Measurements from ENCODE around the gene WSB2. TPM values are rescaled to one million over a fixed set of nuclear protein-coding genes. Genes with fewer than 3 reads are reported as not detected.

WSB2 gene
- total and polyA plus RNA-seq, 9 of the 15 experiments (the other 6 are each of a cell fraction or from before 2014, with no cell fraction given) = 31.4 to 77.6 (median 52.6) TPM

DNA sequence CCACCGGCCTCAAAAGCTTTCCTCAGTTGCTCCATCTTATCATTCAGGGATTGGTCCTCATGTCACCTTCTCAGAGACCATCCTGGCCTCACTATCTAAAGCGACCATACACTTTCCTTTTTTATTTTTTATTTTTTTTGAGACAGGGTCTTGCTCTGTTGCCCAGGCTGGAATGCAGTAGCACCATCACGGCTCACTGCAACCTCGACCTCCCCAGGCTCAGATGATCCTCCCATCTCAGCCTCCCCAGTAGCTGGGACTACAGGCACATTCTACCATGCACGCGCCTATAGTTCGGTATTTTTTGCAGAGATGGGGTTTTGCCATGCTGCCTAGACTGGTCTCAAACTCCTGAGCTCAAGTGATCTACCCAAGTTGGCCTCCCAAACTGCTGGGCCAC is 2.8 kb downstream of the WSB2 start:
- no peaks in the 10 kb centered on the region for H3K9me1 ChIP-seq (ENCODE audit: control insufficient read depth, insufficient read depth, low read length)
- H3K9ac ChIP-seq (ENCODE audit: insufficient read depth in 1 of 2, low read depth in 2 of 2, low read length in 2 of 2) = no peak overlapping the region
- WGBS (ENCODE audit: insufficient coverage, low coverage, missing lambda C conversion rate) = 89% methylated on average over 7 of the region's 7 CpGs
- H3K4me3 ChIP-seq = no peak overlapping the region
- no peaks in the 10 kb centered on the region; the same call in 2 of the 3 replicates for H3K36me3 ChIP-seq (ENCODE audit: control insufficient read depth, insufficient read depth, low read length)
- POLR2A ChIA-PET = interaction anchor here (0.6 to 1.2 kb wide), 3 partner anchors 12 to 309 kb away, joined by 3 to 5 read pairs (median 3); no protein-coding TSS in a partner anchor
- H3K4me2 ChIP-seq (ENCODE audit: insufficient read depth, low read length) = no peak overlapping the region
- CTCF ChIA-PET (ENCODE audit: low intra/inter-chr PET ratio) = no interaction called here
- BruUV-seq (replicated peaks) = no TSS peak
- no peaks in the 10 kb centered on the region for H3K9me3 ChIP-seq (replicated peaks; ENCODE audit: control insufficient read depth, insufficient read depth, low read depth, low read length)
- DNase-seq (ENCODE audit: extremely low read depth in 1 of 4, low spot score in 3 of 4) (no peak), FAIRE-seq (no peak), ATAC-seq (no peak)
- no peaks in the 10 kb centered on the region for H3K27me3 ChIP-seq (ENCODE audit: control insufficient read depth in 2 of 2, insufficient read depth in 2 of 2, low read length in 2 of 2)
- no peak overlapping the region for H3K27ac ChIP-seq (ENCODE audit: extremely low read depth, low read depth, low read length)
- in situ Hi-C loops (cut with MboI) = no loop called here
- TF ChIP-seq SMARCE1 (IDR thresholded peaks at IDR 0.05) (no peak), ERF (CRISPR knock-in tag; IDR thresholded peaks at IDR 0.05) (no peak), ETV1 (tag; conservative IDR thresholded peaks at IDR 0.05; ENCODE audit: low read depth) (no peak), ELF1 (tag; IDR thresholded peaks at IDR 0.05) (no peak), HDAC8 (tag; IDR thresholded peaks at IDR 0.05) (no peak), SRSF1 (IDR thresholded peaks at IDR 0.05; ENCODE audit: low read depth, low read length) (no peak), ZSCAN32 (CRISPR knock-in tag; IDR thresholded peaks at IDR 0.05) (no peak), MXI1 (IDR thresholded peaks at IDR 0.05; ENCODE audit: low read depth, low read length) (no peak), BACH1 (tag; IDR thresholded peaks at IDR 0.05) (no peak), C11orf30 (IDR thresholded peaks at IDR 0.05; ENCODE audit: low read depth) (no peak)
- TF ChIP-seq, protein P1, sequence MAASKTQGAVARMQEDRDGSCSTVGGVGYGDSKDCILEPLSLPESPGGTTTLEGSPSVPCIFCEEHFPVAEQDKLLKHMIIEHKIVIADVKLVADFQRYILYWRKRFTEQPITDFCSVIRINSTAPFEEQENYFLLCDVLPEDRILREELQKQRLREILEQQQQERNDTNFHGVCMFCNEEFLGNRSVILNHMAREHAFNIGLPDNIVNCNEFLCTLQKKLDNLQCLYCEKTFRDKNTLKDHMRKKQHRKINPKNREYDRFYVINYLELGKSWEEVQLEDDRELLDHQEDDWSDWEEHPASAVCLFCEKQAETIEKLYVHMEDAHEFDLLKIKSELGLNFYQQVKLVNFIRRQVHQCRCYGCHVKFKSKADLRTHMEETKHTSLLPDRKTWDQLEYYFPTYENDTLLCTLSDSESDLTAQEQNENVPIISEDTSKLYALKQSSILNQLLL (CRISPR knock-in tag; IDR thresholded peaks at IDR 0.05; ENCODE audit: borderline replicate concordance) = no peak
- TF ChIP-seq, protein P2, sequence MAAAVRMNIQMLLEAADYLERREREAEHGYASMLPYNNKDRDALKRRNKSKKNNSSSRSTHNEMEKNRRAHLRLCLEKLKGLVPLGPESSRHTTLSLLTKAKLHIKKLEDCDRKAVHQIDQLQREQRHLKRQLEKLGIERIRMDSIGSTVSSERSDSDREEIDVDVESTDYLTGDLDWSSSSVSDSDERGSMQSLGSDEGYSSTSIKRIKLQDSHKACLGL (CRISPR knock-in tag; IDR thresholded peaks at IDR 0.05; ENCODE audit: borderline replicate concordance, poor library complexity, severe bottlenecking) = no peak
- TF ChIP-seq, protein P3, sequence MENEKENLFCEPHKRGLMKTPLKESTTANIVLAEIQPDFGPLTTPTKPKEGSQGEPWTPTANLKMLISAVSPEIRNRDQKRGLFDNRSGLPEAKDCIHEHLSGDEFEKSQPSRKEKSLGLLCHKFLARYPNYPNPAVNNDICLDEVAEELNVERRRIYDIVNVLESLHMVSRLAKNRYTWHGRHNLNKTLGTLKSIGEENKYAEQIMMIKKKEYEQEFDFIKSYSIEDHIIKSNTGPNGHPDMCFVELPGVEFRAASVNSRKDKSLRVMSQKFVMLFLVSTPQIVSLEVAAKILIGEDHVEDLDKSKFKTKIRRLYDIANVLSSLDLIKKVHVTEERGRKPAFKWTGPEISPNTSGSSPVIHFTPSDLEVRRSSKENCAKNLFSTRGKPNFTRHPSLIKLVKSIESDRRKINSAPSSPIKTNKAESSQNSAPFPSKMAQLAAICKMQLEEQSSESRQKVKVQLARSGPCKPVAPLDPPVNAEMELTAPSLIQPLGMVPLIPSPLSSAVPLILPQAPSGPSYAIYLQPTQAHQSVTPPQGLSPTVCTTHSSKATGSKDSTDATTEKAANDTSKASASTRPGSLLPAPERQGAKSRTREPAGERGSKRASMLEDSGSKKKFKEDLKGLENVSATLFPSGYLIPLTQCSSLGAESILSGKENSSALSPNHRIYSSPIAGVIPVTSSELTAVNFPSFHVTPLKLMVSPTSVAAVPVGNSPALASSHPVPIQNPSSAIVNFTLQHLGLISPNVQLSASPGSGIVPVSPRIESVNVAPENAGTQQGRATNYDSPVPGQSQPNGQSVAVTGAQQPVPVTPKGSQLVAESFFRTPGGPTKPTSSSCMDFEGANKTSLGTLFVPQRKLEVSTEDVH (IDR thresholded peaks at IDR 0.05; ENCODE audit: low read depth, partially characterized antibody) = no peak
- TF ChIP-seq, protein P4, sequence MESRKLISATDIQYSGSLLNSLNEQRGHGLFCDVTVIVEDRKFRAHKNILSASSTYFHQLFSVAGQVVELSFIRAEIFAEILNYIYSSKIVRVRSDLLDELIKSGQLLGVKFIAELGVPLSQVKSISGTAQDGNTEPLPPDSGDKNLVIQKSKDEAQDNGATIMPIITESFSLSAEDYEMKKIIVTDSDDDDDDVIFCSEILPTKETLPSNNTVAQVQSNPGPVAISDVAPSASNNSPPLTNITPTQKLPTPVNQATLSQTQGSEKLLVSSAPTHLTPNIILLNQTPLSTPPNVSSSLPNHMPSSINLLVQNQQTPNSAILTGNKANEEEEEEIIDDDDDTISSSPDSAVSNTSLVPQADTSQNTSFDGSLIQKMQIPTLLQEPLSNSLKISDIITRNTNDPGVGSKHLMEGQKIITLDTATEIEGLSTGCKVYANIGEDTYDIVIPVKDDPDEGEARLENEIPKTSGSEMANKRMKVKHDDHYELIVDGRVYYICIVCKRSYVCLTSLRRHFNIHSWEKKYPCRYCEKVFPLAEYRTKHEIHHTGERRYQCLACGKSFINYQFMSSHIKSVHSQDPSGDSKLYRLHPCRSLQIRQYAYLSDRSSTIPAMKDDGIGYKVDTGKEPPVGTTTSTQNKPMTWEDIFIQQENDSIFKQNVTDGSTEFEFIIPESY (CRISPR knock-in tag; IDR thresholded peaks at IDR 0.05) = no peak
- intact Hi-C loops (cut with micrococcal nuclease) = no loop called here
- peaks cover 14 to 16% of the 10 kb centered on the region in 2 experiments; a peak in 4 of 5 replicates for H3K4me1 ChIP-seq (replicated peaks in 1 of 2; ENCODE audit: control insufficient read depth in 2 of 2, insufficient read depth in 2 of 2, low read length in 2 of 2)
- H4K20me1 ChIP-seq (replicated peaks; ENCODE audit: control insufficient read depth, insufficient read depth, low read length) = peaks cover 5% of the 10 kb centered on the region; the same call in 1 of the 2 replicates
- H2AFZ ChIP-seq (ENCODE audit: low read depth, low read length) = no peak overlapping the region
- H3K79me2 ChIP-seq (ENCODE audit: control insufficient read depth, insufficient read depth, low read length) = peaks cover 38% of the 10 kb centered on the region

Data from K562 (cell line).